ENCODE measurements around the gene PIGU. TPM values are rescaled to one million over a fixed set of nuclear protein-coding genes. Genes with fewer than 3 reads are reported as not detected.

The PIGU gene
- total and polyA plus RNA-seq, 7 donors: 9.5 to 34.2 (median 15.0) TPM

DNA sequence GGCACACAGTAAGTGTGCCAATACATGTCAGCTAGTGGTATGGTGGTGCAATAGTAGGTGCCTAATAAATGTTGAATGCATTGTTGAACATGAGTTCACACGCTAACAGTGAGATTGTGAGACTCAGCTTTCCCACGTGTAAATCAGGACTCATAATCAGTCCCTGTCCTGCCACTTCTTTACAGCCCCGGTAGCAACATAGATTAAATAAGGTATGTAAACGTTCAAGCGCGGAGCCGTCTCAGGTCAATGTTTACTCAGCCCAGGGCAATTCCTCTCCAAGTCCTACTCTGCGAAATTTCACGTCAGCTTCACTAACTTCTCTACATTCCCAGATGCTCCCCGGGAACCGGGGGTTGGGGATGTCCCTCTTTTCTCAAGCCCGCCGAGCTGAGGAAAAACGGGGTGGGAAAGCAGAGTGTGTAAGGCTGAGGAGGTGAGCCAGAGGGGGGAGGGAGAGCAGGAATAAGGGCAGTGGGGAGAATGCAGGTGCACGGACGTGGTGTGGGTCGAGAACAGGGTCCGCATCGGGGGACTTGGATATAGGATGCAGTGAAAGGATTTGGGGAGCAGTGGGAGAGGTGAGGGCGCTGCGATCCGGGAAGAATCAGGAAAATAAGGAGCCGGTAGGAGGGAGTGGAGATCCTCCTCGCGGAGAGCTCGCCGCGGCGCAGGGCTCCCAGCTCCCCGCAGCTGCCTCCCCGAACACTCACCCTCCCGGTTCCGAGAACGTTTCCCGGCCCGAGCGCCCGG is 26.7 kb upstream of the PIGU start:
- ATAC-seq (peak in 3 of 4 donors; percentile 3 to 11 (median 10)), DNase-seq (no peak)
- no peaks in the 10 kb centered on the region for H3K27me3 ChIP-seq (ENCODE audit: insufficient read depth in 3 of 3, low read length in 2 of 3)
- TF ChIP-seq, protein P1, sequence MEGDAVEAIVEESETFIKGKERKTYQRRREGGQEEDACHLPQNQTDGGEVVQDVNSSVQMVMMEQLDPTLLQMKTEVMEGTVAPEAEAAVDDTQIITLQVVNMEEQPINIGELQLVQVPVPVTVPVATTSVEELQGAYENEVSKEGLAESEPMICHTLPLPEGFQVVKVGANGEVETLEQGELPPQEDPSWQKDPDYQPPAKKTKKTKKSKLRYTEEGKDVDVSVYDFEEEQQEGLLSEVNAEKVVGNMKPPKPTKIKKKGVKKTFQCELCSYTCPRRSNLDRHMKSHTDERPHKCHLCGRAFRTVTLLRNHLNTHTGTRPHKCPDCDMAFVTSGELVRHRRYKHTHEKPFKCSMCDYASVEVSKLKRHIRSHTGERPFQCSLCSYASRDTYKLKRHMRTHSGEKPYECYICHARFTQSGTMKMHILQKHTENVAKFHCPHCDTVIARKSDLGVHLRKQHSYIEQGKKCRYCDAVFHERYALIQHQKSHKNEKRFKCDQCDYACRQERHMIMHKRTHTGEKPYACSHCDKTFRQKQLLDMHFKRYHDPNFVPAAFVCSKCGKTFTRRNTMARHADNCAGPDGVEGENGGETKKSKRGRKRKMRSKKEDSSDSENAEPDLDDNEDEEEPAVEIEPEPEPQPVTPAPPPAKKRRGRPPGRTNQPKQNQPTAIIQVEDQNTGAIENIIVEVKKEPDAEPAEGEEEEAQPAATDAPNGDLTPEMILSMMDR (IDR thresholded peaks at IDR 0.05): no peak
- 1 to 3% (median 1%) methylated on average over 23 to 38 of the region's 38 CpGs for WGBS, 3 donors
- H3K9me3 ChIP-seq: no peaks in the 10 kb centered on the region
- H3K27ac ChIP-seq: peak overlapping the region; percentile 100
- peaks cover 23% of the 10 kb centered on the region for H3K4me1 ChIP-seq
- no peaks in the 10 kb centered on the region for H3K36me3 ChIP-seq (ENCODE audit: insufficient read depth in 1 of 2, low read depth in 1 of 2)
- intact Hi-C loops (cut with DNase I): loop anchor here in 1 of 2 donors (10.0 kb wide), 1 partner anchor 389 kb away; no protein-coding TSS in a partner anchor
- peak overlapping the region; percentile 81 for H3K4me3 ChIP-seq

DNA sequence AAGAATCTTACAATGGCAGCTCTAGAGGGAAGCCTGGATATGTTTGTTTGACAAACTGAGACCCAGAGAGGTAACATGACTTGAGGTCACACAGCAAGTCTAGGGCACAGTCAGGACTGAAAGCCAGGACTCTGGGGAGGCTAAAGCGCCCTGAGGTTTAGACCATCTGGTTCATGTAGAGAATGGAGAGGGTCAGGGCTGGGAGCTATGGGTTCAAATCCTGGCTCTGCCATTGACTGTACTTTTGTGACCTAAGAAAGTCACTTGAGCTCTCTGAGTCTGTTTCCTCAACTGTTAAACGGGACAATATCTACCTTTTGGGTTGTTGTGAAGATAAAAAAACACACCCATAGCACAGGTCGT is 26.1 kb upstream of the PIGU start:
- H3K4me3 ChIP-seq: no peak overlapping the region
- H3K36me3 ChIP-seq (ENCODE audit: insufficient read depth in 1 of 2, low read depth in 1 of 2): no peaks in the 10 kb centered on the region
- H3K9me3 ChIP-seq: no peaks in the 10 kb centered on the region
- no peaks in the 10 kb centered on the region for H3K27me3 ChIP-seq (ENCODE audit: insufficient read depth in 3 of 3, low read length in 2 of 3)
- no peak overlapping the region for H3K27ac ChIP-seq
- ATAC-seq (no peak), DNase-seq (no peak)
- intact Hi-C loops (cut with DNase I): loop anchor here in 1 of 2 donors (10.0 kb wide), 1 partner anchor 388 kb away; no protein-coding TSS in a partner anchor
- 34 to 46% (median 42%) methylated on average over 3 of the region's 3 CpGs for WGBS, 3 donors
- TF ChIP-seq, protein P1 (IDR thresholded peaks at IDR 0.05): no peak
- H3K4me1 ChIP-seq: peaks cover 23% of the 10 kb centered on the region

DNA sequence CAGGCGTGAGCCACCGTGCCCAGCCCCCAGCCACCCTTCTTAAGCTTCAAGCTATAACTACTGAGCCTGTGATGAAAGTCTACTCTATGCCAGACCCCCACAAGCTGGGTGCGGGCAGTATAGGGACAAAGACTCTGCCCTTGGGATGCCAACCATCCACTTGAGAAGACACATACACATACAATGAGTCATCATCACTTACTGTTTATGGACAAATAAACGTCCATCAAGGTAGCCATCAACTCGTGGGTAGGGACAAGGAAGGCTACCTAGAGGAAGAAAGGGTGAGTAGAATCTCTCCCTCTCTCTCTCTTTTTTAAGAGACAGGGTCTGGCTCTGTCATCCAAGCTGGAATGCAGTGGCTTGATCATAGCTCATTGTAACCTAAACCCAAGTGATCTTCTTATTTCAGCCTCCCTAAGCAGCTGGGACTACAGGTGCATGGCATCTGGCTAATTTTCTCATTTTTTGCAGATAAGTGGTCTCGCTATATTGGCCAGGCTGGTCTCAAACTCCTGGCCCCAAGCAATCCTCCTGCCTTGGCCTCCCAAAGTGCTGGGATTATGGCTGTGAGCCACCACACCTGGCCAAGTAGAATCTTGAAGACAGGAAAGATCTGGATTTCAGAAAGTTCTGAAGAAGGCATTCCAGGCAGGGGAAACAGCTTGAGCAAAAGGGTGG is 24.7 kb upstream of the PIGU start:
- Histone ChIP-seq H3K27ac (no peak overlapping the region), H3K4me3 (no peak overlapping the region), H3K36me3 (ENCODE audit: insufficient read depth in 1 of 2, low read depth in 1 of 2) (no peaks in the 10 kb centered on the region), H3K9me3 (no peaks in the 10 kb centered on the region), H3K4me1 (peaks cover 17% of the 10 kb centered on the region), H3K27me3 (ENCODE audit: insufficient read depth in 3 of 3, low read length in 2 of 3) (no peaks in the 10 kb centered on the region)
- ATAC-seq (no peak), DNase-seq (no peak)
- 79 to 83% (median 79%) methylated on average over 6 of the region's 6 CpGs for WGBS, 3 donors
- intact Hi-C loops (cut with DNase I): loop anchor here in 1 of 2 donors (10.0 kb wide), 1 partner anchor 387 kb away; no protein-coding TSS in a partner anchor
- TF ChIP-seq, protein P1 (IDR thresholded peaks at IDR 0.05): no peak

DNA sequence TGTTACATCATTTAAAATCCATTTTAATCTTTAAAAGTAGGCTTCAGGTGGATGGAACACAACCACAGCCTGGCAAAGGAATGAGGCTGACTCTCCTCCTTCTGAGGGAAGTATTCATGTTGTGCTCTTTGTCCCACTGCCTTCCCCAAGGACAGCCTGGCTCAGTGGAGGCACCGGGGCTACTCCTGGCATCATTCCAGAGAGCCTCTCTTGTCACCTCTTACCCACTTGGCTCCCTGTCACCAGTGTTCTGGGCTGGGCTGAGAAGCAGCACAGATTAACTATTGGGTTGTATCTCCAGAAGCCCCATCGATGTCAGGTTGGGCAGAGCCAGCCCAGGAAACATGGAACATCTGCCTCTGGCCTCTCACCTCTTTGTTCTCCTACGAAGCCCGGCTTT is 16.5 kb upstream of the PIGU start:
- ATAC-seq (peak in 1 of 4 donors; percentile 50), DNase-seq (no peak)
- no peak overlapping the region for H3K4me3 ChIP-seq
- H3K27me3 ChIP-seq (ENCODE audit: insufficient read depth in 3 of 3, low read length in 2 of 3): no peaks in the 10 kb centered on the region
- TF ChIP-seq, protein P1 (IDR thresholded peaks at IDR 0.05): no peak
- H3K9me3 ChIP-seq: no peaks in the 10 kb centered on the region
- no peaks in the 10 kb centered on the region for H3K4me1 ChIP-seq
- no peak overlapping the region for H3K27ac ChIP-seq
- 27 to 31% (median 29%) methylated on average over 4 of the region's 4 CpGs for WGBS, 3 donors
- intact Hi-C loops (cut with DNase I): no loop called here
- H3K36me3 ChIP-seq (ENCODE audit: insufficient read depth in 1 of 2, low read depth in 1 of 2): no peaks in the 10 kb centered on the region

Measured in psoas muscle (tissue), 8 donors.